Neural crest cell (in vitro differentiated cells): Measurements from ENCODE around the gene ERGIC1. TPM values are rescaled to one million over a fixed set of nuclear protein-coding genes. Genes with fewer than 3 reads are reported as not detected.

Source experiments
- DNase-seq: peaks from one replicate; pipeline ENCODE4 v3.0.0; 2021; ENCODE audit warnings: low read depth, mixed read lengths, low spot score
- H3K27ac Mint-ChIP-seq: one replicate; pipeline ENCODE4 v1.8.0; 2021; ENCODE audit warnings: mild to moderate bottlenecking, mixed read lengths; ENCODE audit not compliant: unreplicated experiment
- H3K27me3 Mint-ChIP-seq: 2 replicates; pipeline ENCODE4 v1.8.0; 2021; ENCODE audit warnings: low read depth, mild to moderate bottlenecking, mixed read lengths
- H3K36me3 Mint-ChIP-seq: 2 replicates; pipeline ENCODE4 v1.8.0; 2021; ENCODE audit warnings: low read depth, mild to moderate bottlenecking, mixed read lengths
- H3K4me1 Mint-ChIP-seq: 2 replicates; pipeline ENCODE4 v1.8.0; 2021; ENCODE audit warnings: mixed read lengths
- H3K4me3 Mint-ChIP-seq: one replicate; pipeline ENCODE4 v1.8.0; 2021; ENCODE audit warnings: mild to moderate bottlenecking, mixed read lengths
- H3K9me3 Mint-ChIP-seq: 2 replicates; pipeline ENCODE4 v1.8.0; 2021; ENCODE audit warnings: mixed read lengths
- total RNA-seq: library from RNA; stranded (reverse); gene quantifications from 2 replicates; pipeline ENCODE4 v1.2.1, GENCODE V29; 2021
- TF ChIP-seq, protein P1 (sequence below): fragments of 200-600 bp; sonication (generic); conservative IDR thresholded peaks from 2 replicates; pipeline ENCODE4 v1.5.0; 2021; ENCODE audit warnings: antibody characterized with exemption, mild to moderate bottlenecking

The ERGIC1 gene
- total RNA-seq, 1 donor from 2014 or later, result 108 TPM

DNA sequence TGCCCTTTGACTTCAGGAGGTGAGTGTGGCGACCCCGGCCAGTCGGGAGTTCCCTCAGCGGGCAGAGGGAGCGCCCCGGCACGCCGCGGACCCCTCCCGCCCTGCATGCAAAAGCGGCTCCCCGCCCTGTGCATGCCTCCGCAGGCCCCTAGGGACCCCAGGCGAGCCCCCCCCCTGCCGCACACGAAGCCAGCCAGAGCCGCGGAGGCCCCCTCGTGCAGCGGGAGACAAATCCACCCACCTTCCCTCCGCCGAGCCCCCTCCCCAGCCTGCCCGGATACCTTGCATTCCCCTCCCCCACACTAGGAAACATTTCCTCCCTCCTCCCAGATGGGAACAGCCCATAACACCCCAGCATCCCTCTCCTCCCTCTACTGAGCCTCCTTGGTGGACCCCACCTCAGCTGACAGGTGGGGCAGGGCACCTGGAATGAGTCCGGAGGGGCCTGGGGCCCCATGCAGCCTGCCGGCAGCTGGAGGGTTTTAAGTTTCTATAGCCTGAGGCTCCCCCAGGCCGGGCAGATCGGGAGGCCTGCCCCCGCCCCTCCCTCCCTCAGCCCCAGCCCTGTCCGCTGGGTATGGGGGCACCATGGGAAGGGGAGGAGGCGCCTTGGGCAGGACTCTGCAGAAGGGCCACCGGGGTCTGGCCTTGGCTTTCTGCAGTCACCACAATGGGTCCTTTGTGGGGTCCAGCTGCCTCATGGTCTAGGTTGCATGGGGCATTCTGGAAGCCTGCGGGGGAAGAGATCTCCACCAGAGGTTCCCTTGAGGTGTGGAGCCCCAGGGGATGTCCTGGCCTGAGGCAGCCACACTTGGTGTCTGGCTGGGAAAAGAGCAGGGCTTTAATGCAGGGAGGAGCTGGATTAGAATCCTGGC lies 601 bp downstream of the ERGIC1 start:
- no peaks in the 10 kb centered on the region for H3K27me3 Mint-ChIP-seq
- no peaks in the 10 kb centered on the region for H3K36me3 Mint-ChIP-seq
- no peaks in the 10 kb centered on the region for H3K9me3 Mint-ChIP-seq
- peak overlapping the region; percentile 81 for H3K27ac Mint-ChIP-seq
- DNase-seq, result peak; percentile 51
- TF ChIP-seq, protein P1, sequence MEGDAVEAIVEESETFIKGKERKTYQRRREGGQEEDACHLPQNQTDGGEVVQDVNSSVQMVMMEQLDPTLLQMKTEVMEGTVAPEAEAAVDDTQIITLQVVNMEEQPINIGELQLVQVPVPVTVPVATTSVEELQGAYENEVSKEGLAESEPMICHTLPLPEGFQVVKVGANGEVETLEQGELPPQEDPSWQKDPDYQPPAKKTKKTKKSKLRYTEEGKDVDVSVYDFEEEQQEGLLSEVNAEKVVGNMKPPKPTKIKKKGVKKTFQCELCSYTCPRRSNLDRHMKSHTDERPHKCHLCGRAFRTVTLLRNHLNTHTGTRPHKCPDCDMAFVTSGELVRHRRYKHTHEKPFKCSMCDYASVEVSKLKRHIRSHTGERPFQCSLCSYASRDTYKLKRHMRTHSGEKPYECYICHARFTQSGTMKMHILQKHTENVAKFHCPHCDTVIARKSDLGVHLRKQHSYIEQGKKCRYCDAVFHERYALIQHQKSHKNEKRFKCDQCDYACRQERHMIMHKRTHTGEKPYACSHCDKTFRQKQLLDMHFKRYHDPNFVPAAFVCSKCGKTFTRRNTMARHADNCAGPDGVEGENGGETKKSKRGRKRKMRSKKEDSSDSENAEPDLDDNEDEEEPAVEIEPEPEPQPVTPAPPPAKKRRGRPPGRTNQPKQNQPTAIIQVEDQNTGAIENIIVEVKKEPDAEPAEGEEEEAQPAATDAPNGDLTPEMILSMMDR, result no peak
- H3K4me3 Mint-ChIP-seq, result peak overlapping the region; percentile 90
- peaks cover 32% of the 10 kb centered on the region for H3K4me1 Mint-ChIP-seq

DNA sequence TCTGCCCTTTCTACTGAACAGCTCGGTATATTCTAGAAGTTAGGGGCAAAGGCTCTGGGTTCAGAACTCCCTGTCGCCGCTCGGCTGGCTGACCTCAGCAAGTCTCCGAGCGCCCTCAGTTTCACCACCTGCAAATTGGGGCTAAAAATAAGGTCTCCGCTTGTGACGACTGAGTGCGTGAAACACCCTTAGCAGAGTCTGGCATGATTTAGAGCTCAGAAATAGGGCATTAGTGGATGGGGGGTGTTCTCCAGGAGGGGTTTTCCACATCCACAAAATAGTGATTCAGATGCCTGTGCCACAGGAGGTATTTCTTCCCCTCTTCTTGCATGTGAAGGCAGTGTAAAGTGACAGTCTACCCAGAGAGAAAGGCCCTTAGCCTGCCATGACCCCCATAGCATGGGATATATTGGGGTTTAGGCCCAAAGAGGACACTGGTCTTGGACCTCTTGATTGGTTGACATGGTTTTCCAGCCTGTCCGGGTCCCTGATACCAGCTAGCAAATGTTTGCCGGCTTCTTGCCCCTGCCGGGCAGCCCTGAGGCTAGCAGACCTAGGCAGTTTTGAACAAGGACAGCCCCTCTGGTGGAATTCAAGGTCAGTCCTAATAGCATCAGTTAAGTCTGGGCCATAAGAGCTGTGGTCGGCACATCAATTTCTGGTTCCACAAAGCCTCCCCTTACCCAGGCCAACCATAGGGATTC lies 1.4 kb downstream of the ERGIC1 start:
- Mint-ChIP-seq H3K4me1 (peaks cover 32% of the 10 kb centered on the region), H3K27me3 (no peaks in the 10 kb centered on the region), H3K36me3 (no peaks in the 10 kb centered on the region), H3K27ac (peak overlapping the region; percentile 81), H3K9me3 (no peaks in the 10 kb centered on the region), H3K4me3 (peak overlapping the region; percentile 90)
- TF ChIP-seq, protein P1, result no peak
- no peak for DNase-seq

DNA sequence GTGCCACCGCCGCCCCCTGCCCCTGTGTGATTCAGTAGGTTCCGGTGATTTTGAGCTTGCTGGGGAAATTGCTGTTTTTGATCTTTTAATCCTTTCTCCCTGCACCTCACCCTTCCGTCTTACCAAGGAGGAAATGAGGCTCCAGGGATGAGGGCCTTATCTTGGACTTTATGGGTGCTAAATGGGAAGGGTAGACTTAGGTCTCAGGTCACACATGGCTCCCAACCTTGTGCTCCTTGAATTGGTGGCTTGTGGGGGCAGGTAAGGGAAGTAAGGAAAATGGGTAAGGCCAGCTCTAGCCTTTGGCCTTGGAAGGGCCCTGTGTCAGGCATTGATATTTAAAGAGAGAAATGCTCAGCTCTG lies 1.9 kb downstream of the ERGIC1 start:
- TF ChIP-seq, protein P1, result no peak
- no peak for DNase-seq
- Mint-ChIP-seq H3K9me3 (no peaks in the 10 kb centered on the region), H3K27me3 (no peaks in the 10 kb centered on the region), H3K27ac (no peak overlapping the region), H3K4me3 (peak overlapping the region; percentile 90), H3K36me3 (no peaks in the 10 kb centered on the region), H3K4me1 (peaks cover 35% of the 10 kb centered on the region)

DNA sequence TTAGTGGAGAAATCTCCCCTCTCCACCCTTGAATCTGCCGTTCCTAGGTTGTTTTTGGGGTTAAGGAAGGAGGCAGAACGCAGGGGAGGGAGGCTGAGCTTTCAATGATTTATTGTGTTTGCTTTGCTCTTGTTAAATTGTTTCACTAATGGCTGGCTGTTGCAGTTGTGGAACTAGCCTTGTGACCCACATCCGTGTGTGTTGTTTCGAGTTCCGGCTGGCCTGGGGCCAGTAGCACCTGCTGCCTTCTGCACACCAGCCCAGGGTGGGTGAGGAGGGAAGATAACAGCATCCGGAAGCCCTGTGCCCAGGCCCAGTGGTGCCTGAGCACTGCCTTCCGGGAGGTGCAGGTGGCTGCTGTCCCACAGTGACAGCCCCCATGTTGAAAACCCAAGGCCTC lies 3.6 kb downstream of the ERGIC1 start:
- H3K36me3 Mint-ChIP-seq, result no peaks in the 10 kb centered on the region
- H3K27me3 Mint-ChIP-seq, result no peaks in the 10 kb centered on the region
- TF ChIP-seq, protein P1, result no peak
- no peaks in the 10 kb centered on the region for H3K9me3 Mint-ChIP-seq
- DNase-seq, result no peak
- H3K4me1 Mint-ChIP-seq, result peaks cover 35% of the 10 kb centered on the region
- H3K4me3 Mint-ChIP-seq, result no peak overlapping the region
- H3K27ac Mint-ChIP-seq, result no peak overlapping the region

DNA sequence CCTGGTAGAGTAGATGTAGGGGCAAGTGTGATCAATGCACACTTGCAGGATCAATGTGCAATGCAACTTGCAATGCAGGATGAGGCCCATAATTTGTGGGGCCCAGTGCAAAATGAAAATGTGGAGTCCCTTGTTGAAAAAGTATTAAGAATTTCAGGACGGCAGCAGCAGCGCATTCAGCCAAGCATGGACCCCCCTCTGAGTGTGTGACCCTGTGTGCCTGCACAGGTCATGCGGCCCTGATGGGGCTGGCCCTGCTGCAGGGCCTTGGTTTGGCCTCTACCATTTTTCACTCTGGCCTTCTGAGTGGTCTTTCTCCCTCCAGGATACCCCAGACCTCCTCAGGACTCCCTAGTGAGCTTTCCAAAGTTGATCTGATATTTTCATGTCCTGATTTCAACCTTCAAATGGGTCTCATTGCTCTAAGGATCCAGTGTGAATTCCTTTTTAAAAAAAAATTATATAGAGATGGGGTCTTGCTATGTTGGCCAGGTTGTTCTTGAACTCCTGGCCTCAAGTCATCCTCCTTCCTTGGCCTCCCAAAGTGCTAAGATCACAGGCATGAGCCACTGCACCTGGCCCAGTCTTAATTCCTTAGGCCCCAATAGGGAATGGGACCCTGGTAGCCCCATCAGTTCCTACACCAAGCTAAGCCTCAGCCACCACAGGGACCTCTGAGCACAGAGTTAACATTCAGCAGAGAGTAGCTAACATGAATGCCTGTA lies 4.3 kb downstream of the ERGIC1 start:
- Mint-ChIP-seq H3K27ac (no peak overlapping the region), H3K27me3 (no peaks in the 10 kb centered on the region), H3K4me3 (peak overlapping the region; percentile 15), H3K36me3 (no peaks in the 10 kb centered on the region), H3K4me1 (peaks cover 28% of the 10 kb centered on the region), H3K9me3 (no peaks in the 10 kb centered on the region)
- TF ChIP-seq, protein P1, result no peak
- no peak for DNase-seq
